Progenitor cell of endocrine pancreas (in vitro differentiated cells): Measurements from ENCODE around the gene TMEM61. TPM values are rescaled to one million over a fixed set of nuclear protein-coding genes. Genes with fewer than 3 reads are reported as not detected.

Experiments used
- DNase-seq: peaks from one replicate; pipeline ENCODE4 v3.0.0; 2021; ENCODE audit warnings: low spot score; ENCODE audit not compliant: unreplicated experiment
- H3K27ac Mint-ChIP-seq: 2 replicates; pipeline ENCODE4 v1.8.0; 2021; ENCODE audit warnings: mild to moderate bottlenecking, moderate library complexity, mixed read lengths
- H3K27me3 Mint-ChIP-seq: 2 replicates; pipeline ENCODE4 v1.8.0; 2021; ENCODE audit warnings: mixed read lengths
- H3K36me3 Mint-ChIP-seq: 2 replicates; pipeline ENCODE4 v1.8.0; 2022; ENCODE audit warnings: mixed read lengths; ENCODE audit not compliant: insufficient read depth
- H3K4me1 Mint-ChIP-seq: 2 replicates; pipeline ENCODE4 v1.8.0; 2021; ENCODE audit warnings: low read depth, mixed read lengths
- H3K4me3 Mint-ChIP-seq: 2 replicates; pipeline ENCODE4 v1.8.0; 2021; ENCODE audit warnings: low read depth, mild to moderate bottlenecking, moderate library complexity, mixed read lengths
- H3K9me3 Mint-ChIP-seq: 2 replicates; pipeline ENCODE4 v1.8.0; 2021; ENCODE audit warnings: low read depth, mixed read lengths
- total RNA-seq: library from RNA; stranded (reverse); gene quantifications from 2 replicates; pipeline ENCODE4 v1.2.1, GENCODE V29; 2021
- TF ChIP-seq, protein P1 (sequence below): fragments of 200-600 bp; sonication (generic); IDR thresholded peaks from one replicate; pipeline ENCODE4 v1.5.0; 2021; ENCODE audit warnings: antibody characterized with exemption, mild to moderate bottlenecking; ENCODE audit not compliant: unreplicated experiment

The TMEM61 gene
- total RNA-seq, 1 donor from 2014 or later = 0.53 TPM

- H3K36me3 Mint-ChIP-seq = no peaks in the 10 kb centered on the region
- H3K4me3 Mint-ChIP-seq = no peak overlapping the region
- peaks cover 12% of the 10 kb centered on the region for H3K4me1 Mint-ChIP-seq
- H3K9me3 Mint-ChIP-seq = no peaks in the 10 kb centered on the region
- no peak overlapping the region for H3K27ac Mint-ChIP-seq
- DNase-seq = no peak
- TF ChIP-seq, protein P1, sequence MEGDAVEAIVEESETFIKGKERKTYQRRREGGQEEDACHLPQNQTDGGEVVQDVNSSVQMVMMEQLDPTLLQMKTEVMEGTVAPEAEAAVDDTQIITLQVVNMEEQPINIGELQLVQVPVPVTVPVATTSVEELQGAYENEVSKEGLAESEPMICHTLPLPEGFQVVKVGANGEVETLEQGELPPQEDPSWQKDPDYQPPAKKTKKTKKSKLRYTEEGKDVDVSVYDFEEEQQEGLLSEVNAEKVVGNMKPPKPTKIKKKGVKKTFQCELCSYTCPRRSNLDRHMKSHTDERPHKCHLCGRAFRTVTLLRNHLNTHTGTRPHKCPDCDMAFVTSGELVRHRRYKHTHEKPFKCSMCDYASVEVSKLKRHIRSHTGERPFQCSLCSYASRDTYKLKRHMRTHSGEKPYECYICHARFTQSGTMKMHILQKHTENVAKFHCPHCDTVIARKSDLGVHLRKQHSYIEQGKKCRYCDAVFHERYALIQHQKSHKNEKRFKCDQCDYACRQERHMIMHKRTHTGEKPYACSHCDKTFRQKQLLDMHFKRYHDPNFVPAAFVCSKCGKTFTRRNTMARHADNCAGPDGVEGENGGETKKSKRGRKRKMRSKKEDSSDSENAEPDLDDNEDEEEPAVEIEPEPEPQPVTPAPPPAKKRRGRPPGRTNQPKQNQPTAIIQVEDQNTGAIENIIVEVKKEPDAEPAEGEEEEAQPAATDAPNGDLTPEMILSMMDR = no peak
- H3K27me3 Mint-ChIP-seq = peaks cover 12% of the 10 kb centered on the region
Observed at GRCh38 chr1:54949053-54949452, 31.4 kb upstream of the TMEM61 start.

DNA sequence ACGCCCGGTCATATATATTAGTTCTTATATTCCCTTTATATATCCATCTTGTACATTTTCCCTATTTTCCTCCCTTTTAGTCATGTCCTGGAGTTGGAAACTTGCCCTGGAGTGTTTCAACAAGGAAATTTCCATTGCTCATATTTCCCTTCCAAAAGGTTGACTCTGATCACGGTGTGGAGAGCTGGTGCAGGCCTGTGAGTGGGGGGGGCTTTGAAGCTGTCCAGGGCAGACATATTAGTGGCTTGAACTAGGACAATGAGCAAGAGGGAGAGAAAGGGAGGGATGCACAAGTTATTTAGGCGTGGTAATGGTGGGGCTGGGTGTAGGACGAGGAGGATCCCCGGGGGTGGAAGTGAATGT, 30.4 kb upstream of the TMEM61 start:
- DNase-seq = no peak
- peaks cover 3% of the 10 kb centered on the region for H3K9me3 Mint-ChIP-seq
- H3K27ac Mint-ChIP-seq = no peak overlapping the region
- no peak overlapping the region for H3K4me3 Mint-ChIP-seq
- TF ChIP-seq, protein P1 = no peak
- peaks cover 12% of the 10 kb centered on the region for H3K4me1 Mint-ChIP-seq
- H3K27me3 Mint-ChIP-seq = peaks cover 12% of the 10 kb centered on the region
- no peaks in the 10 kb centered on the region for H3K36me3 Mint-ChIP-seq

- Mint-ChIP-seq H3K27me3 (peaks cover 8% of the 10 kb centered on the region), H3K27ac (peak overlapping the region; percentile 86), H3K9me3 (peaks cover 3% of the 10 kb centered on the region), H3K4me3 (no peak overlapping the region), H3K4me1 (peaks cover 12% of the 10 kb centered on the region), H3K36me3 (no peaks in the 10 kb centered on the region)
- TF ChIP-seq, protein P1 = peak; percentile 82
- DNase-seq = peak; percentile 58
Observed at GRCh38 chr1:54950369-54951163, 29.9 kb upstream of the TMEM61 start.

- Mint-ChIP-seq H3K4me3 (no peak overlapping the region), H3K27ac (no peak overlapping the region), H3K9me3 (peaks cover 3% of the 10 kb centered on the region)
Observed at GRCh38 chr1:54951810-54952226, 28.6 kb upstream of the TMEM61 start.

DNA sequence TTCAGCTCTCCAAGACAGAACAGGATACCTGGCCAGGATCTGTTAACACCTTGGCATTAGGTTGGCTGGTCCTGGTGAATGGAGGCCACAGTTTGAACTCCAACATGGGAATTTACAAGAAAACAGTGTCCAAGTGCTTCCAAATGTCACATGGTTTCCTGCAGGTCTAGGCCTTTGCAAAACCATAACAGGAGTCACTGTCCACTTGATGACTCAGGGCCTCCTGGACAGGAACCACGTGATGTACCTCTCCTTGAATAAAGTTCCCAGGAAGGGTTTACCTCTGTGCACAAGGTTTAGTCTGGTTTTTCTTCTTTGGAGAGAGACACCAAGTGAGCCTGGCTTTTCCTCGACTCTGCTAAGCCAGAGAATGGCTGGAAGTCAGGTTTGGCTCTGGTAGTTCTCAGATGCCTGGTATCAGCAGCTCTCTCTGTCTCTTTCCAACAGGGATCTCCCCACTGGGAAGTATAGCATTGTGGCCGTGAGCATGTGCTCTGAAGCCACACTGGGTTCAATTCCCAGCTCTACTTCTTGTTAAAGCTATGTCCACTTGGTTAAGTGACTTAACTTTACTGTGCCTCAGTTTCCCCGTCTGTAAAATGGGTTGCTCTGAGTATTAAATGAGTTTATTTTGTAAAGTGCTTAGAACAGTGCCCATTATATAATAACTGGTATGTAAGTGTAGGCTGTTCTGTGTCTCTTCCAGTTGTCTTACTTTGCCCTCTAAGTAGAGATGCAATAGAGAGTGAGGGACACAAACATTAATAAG, 27.3 kb upstream of the TMEM61 start:
- no peak for DNase-seq
- Mint-ChIP-seq H3K27ac (no peak overlapping the region), H3K9me3 (peaks cover 12% of the 10 kb centered on the region), H3K4me3 (no peak overlapping the region), H3K4me1 (peaks cover 12% of the 10 kb centered on the region), H3K36me3 (no peaks in the 10 kb centered on the region), H3K27me3 (no peaks in the 10 kb centered on the region)
- TF ChIP-seq, protein P1 = no peak

More at GRCh38 chr1:54951810-54952226, 28.6 kb upstream of the TMEM61 start:
- H3K36me3 Mint-ChIP-seq = no peaks in the 10 kb centered on the region
- TF ChIP-seq, protein P1 = no peak
- H3K4me1 Mint-ChIP-seq = peaks cover 12% of the 10 kb centered on the region
- H3K27me3 Mint-ChIP-seq = peaks cover 1% of the 10 kb centered on the region
- no peak for DNase-seq
